HG03095 (cell line): ENCODE data around the gene KRTAP16-1.
"Not testable (repeated sequence)": the region's sequence is repeated elsewhere in the genome, so short reads cannot be mapped to it uniquely, and the experiment has no call there.

Experiments used
- ATAC-seq: cut with Tn5 transposase; IDR thresholded peaks from one replicate; pipeline ENCODE4 v1.9.1; 2021; ENCODE audit warnings: moderate library complexity; ENCODE audit not compliant: unreplicated experiment

The KRTAP16-1 gene

GRCh38 chr17:41308918-41309359 is at the start of gene KRTAP16-1:
Gene KRTAP16-1 (minus strand): TSS chr17:41309309. CDS start chr17:41309253, 56 bp downstream.
- no peak for ATAC-seq

- ATAC-seq, result no peak
These were observed 45.4 kb upstream of the KRTAP16-1 start for GRCh38 chr17:41354536-41354935.

- no peak for ATAC-seq
These were observed 43.7 kb upstream of the KRTAP16-1 start for GRCh38 chr17:41352597-41353366.

GRCh38 chr17:41351177-41351576 is 42.1 kb upstream of the KRTAP16-1 start:
- no peak for ATAC-seq

- not testable (repeated sequence) for ATAC-seq
These were observed 41.3 kb upstream of the KRTAP16-1 start, which contains the start of gene KRT33A for GRCh38 chr17:41350381-41350878. Gene KRT33A (minus strand): TSS chr17:41350828. CDS start chr17:41350767, 61 bp downstream.

- ATAC-seq, result no peak
These were observed 39.0 kb upstream of the KRTAP16-1 start for GRCh38 chr17:41347869-41348760.

GRCh38 chr17:41346421-41346820 is 37.3 kb upstream of the KRTAP16-1 start:
- not testable (repeated sequence) for ATAC-seq

- no peak for ATAC-seq
These were observed 36.9 kb upstream of the KRTAP16-1 start for GRCh38 chr17:41345992-41346391.

GRCh38 chr17:41343029-41343428 is 33.9 kb upstream of the KRTAP16-1 start:
- ATAC-seq, result no peak

- ATAC-seq, result no peak
These were observed 32.1 kb upstream of the KRTAP16-1 start for GRCh38 chr17:41340934-41341861.

GRCh38 chr17:41340494-41340893 is 31.4 kb upstream of the KRTAP16-1 start:
- no peak for ATAC-seq

- no peak for ATAC-seq
These were observed 30.6 kb upstream of the KRTAP16-1 start for GRCh38 chr17:41339571-41340172.

- ATAC-seq, result no peak
These were observed 29.9 kb upstream of the KRTAP16-1 start for GRCh38 chr17:41338961-41339485.

GRCh38 chr17:41335747-41336146 is 26.6 kb upstream of the KRTAP16-1 start:
- no peak for ATAC-seq

GRCh38 chr17:41334385-41335305 is 25.5 kb upstream of the KRTAP16-1 start:
- ATAC-seq, result no peak

- no peak for ATAC-seq
These were observed 24.7 kb upstream of the KRTAP16-1 start for GRCh38 chr17:41333836-41334235.

- no peak for ATAC-seq
These were observed 24.0 kb upstream of the KRTAP16-1 start for GRCh38 chr17:41333098-41333497.

- no peak for ATAC-seq
These were observed 23.1 kb upstream of the KRTAP16-1 start for GRCh38 chr17:41332239-41332638.

- no peak for ATAC-seq
These were observed 22.5 kb upstream of the KRTAP16-1 start for GRCh38 chr17:41331606-41332005.
